ENCODE measurements around the gene COIL. TPM values are rescaled to one million over a fixed set of nuclear protein-coding genes. Genes with fewer than 3 reads are reported as not detected.
A peak's percentile ranks its signal among the peaks of the same experiment; 100 is the strongest.

The COIL gene
- total RNA-seq, 2 experiments from 2014 or later, result 20.5 to 20.7 TPM

DNA sequence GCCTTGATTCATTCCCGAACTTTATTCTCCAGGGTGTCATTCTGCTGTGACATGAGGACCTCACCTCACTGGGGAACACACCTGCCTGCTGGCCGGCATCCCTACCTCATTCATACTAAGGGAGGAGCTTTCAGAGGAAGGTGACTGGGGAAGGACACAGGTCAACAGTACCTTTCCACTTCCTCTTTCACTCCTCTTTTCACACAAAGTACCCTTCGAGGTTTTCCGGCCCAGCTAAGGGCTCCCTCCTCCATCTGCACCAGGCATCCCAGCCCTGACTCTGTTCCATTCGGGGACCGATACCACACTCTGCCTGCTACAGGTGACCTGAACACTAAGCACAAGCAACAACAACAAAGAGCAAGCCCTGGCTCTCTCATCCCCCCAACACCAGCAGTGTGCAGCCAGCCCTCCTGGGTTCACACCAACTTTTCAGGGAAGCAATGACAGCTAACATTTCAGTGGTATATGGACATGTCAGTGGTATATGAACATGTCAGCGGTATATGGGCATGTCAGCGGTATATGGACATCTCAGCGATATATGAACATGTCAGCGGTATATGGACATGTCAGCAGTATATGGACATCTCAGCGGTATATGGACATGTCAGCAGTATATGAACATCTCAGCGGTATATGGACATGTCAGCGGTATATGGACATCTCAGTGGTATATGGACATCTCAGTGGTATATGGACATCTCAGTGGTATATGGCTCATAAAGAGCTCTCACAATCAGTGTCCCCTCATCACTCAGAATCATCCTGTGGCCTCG, 63.0 kb downstream of the COIL start:
- H3K36me3 ChIP-seq (ENCODE audit: insufficient read depth, low read length), result peaks cover 5% of the 10 kb centered on the region; the same call in 1 of the 2 replicates
- no peaks in the 10 kb centered on the region for H3K9me2 ChIP-seq (ENCODE audit: insufficient read depth, low read length)
- peak overlapping the region; percentile 37 for H3K4me3 ChIP-seq (ENCODE audit: low read depth, low read length, poor library complexity, severe bottlenecking)
- intact Hi-C loops (cut with micrococcal nuclease; ENCODE audit: unreplicated experiment), result no loop called here
- H3K27ac ChIP-seq (ENCODE audit: low read depth, low read length, poor library complexity, severe bottlenecking), result no peak overlapping the region
- peaks cover 13% of the 10 kb centered on the region; the same call in 1 of the 2 replicates for H4K20me1 ChIP-seq (ENCODE audit: insufficient read depth, low read length)
- H3K4me2 ChIP-seq (ENCODE audit: low read length), result peak overlapping the region; percentile 63
- BruUV-seq (replicated peaks), result no TSS peak
- ChIA-PET CTCF (ENCODE audit: unreplicated experiment) (no interaction called here), POLR2A (no interaction called here)
- no peaks in the 10 kb centered on the region for H3K79me2 ChIP-seq (ENCODE audit: insufficient read depth, low read depth, low read length)
- H3K9me3 ChIP-seq (ENCODE audit: low read length), result no peaks in the 10 kb centered on the region
- DNase-seq (ENCODE audit: low spot score), result peak; percentile 39
- H3K4me1 ChIP-seq (ENCODE audit: insufficient read depth, low read length, poor library complexity, severe bottlenecking), result peaks cover 30% of the 10 kb centered on the region
- TF ChIP-seq, protein P1, sequence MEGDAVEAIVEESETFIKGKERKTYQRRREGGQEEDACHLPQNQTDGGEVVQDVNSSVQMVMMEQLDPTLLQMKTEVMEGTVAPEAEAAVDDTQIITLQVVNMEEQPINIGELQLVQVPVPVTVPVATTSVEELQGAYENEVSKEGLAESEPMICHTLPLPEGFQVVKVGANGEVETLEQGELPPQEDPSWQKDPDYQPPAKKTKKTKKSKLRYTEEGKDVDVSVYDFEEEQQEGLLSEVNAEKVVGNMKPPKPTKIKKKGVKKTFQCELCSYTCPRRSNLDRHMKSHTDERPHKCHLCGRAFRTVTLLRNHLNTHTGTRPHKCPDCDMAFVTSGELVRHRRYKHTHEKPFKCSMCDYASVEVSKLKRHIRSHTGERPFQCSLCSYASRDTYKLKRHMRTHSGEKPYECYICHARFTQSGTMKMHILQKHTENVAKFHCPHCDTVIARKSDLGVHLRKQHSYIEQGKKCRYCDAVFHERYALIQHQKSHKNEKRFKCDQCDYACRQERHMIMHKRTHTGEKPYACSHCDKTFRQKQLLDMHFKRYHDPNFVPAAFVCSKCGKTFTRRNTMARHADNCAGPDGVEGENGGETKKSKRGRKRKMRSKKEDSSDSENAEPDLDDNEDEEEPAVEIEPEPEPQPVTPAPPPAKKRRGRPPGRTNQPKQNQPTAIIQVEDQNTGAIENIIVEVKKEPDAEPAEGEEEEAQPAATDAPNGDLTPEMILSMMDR (conservative IDR thresholded peaks at IDR 0.05; ENCODE audit: low read length), result no peak
- TF ChIP-seq EZH2phosphoT487 (IDR thresholded peaks at IDR 0.05; ENCODE audit: borderline replicate concordance, low read depth, low read length), result no peak
- H2AFZ ChIP-seq (ENCODE audit: low read length), result no peak overlapping the region

DNA sequence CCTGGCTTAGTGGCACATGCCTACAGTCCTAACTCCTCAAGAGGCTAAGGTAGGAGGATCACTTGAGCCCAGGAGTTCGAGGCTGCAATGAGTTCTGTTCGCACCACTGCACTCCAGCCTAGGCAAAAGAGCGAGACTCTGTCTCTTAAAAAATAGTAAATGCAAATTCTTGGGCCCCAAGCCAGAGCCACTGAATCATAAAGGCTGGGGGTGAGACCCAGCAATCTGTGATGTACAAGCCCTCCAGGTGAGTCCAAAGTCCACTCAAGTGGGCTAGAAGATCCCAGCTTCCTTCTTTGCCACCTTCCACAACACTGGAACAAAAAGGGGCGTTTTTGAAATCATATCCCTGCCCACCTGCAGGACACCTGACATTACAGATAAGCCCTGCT, 63.9 kb downstream of the COIL start:
- peak; percentile 27 for DNase-seq (ENCODE audit: low spot score)

More for the DNA sequence above, 63.9 kb downstream of the COIL start:
- CTCF ChIA-PET (ENCODE audit: unreplicated experiment), result no interaction called here
- Histone ChIP-seq H3K79me2 (ENCODE audit: insufficient read depth, low read depth, low read length) (no peaks in the 10 kb centered on the region), H3K4me3 (ENCODE audit: low read depth, low read length, poor library complexity, severe bottlenecking) (peak overlapping the region; percentile 37), H3K9me2 (ENCODE audit: insufficient read depth, low read length) (no peaks in the 10 kb centered on the region), H3K4me1 (ENCODE audit: insufficient read depth, low read length, poor library complexity, severe bottlenecking) (peaks cover 30% of the 10 kb centered on the region), H3K9me3 (ENCODE audit: low read length) (no peaks in the 10 kb centered on the region), H3K4me2 (ENCODE audit: low read length) (peak overlapping the region; percentile 63), H2AFZ (ENCODE audit: low read length) (no peak overlapping the region), H4K20me1 (ENCODE audit: insufficient read depth, low read length) (peaks cover 13% of the 10 kb centered on the region; the same call in 1 of the 2 replicates), H3K27ac (ENCODE audit: low read depth, low read length, poor library complexity, severe bottlenecking) (no peak overlapping the region), H3K36me3 (ENCODE audit: insufficient read depth, low read length) (no peaks in the 10 kb centered on the region)
- no TSS peak for BruUV-seq (replicated peaks)
- intact Hi-C loops (cut with micrococcal nuclease; ENCODE audit: unreplicated experiment), result no loop called here
- TF ChIP-seq, protein P1 (conservative IDR thresholded peaks at IDR 0.05; ENCODE audit: low read length), result no peak
- TF ChIP-seq EZH2phosphoT487 (IDR thresholded peaks at IDR 0.05; ENCODE audit: borderline replicate concordance, low read depth, low read length), result no peak
- POLR2A ChIA-PET, result interaction anchor here (1.0 kb wide), 1 partner anchor 45 kb away, joined by 3 read pairs; no protein-coding TSS in a partner anchor
